MM.1S (cell line): ENCODE measurements around the gene GTF2IRD1.

Source experiments
- DNase-seq: peaks from one replicate; pipeline ENCODE4 v3.0.0-alpha.2; 2015
- H2AFZ ChIP-seq: fragments of 300-600 bp; sonication (generic); 2 replicates; pipeline ENCODE4 v1.6.0; 2016; ENCODE audit warnings: antibody characterized with exemption, low read length
- H3F3A ChIP-seq: fragments of 300-600 bp; sonication (generic); 2 replicates; pipeline ENCODE4 v1.6.1; 2016; ENCODE audit warnings: mild to moderate bottlenecking, antibody characterized with exemption, low read length, moderate library complexity, mixed read lengths; ENCODE audit not compliant: insufficient read depth
- H3K27ac ChIP-seq: fragments of 300-600 bp; sonication (generic); 2 replicates; pipeline ENCODE4 v1.5.1; 2016; ENCODE audit warnings: mild to moderate bottlenecking, low read length
- H3K27me3 ChIP-seq: fragments of 300-600 bp; sonication (generic); replicated peaks from 2 replicates; pipeline ENCODE4 v1.6.0; 2016; ENCODE audit warnings: low read length; ENCODE audit not compliant: insufficient read depth
- H3K36me3 ChIP-seq: fragments of 300-600 bp; sonication (generic); replicated peaks from 2 replicates; pipeline ENCODE4 v1.6.1; 2016; ENCODE audit warnings: mild to moderate bottlenecking, low read length, mixed read lengths; ENCODE audit not compliant: insufficient read depth
- H3K4me1 ChIP-seq: fragments of 300-600 bp; sonication (generic); 2 replicates; pipeline ENCODE4 v1.6.1; 2016; ENCODE audit warnings: low read length, mixed read lengths
- H3K4me2 ChIP-seq: fragments of 300-600 bp; sonication (generic); 2 replicates; pipeline ENCODE4 v1.6.0; 2016; ENCODE audit warnings: low read depth, low read length
- H3K4me3 ChIP-seq: fragments of 300-600 bp; sonication (generic); 2 replicates; pipeline ENCODE4 v1.5.1; 2016; ENCODE audit warnings: low read length, mixed read lengths
- H3K79me2 ChIP-seq: fragments of 300-600 bp; sonication (generic); 2 replicates; pipeline ENCODE4 v1.6.1; 2016; ENCODE audit warnings: mixed run types, low read length, mixed read lengths
- H3K9ac ChIP-seq: fragments of 300-600 bp; sonication (generic); 2 replicates; pipeline ENCODE4 v1.6.1; 2016; ENCODE audit warnings: low read length, mixed read lengths
- H3K9me2 ChIP-seq: fragments of 300-600 bp; sonication (generic); replicated peaks from 2 replicates; pipeline ENCODE4 v1.6.1; 2016; ENCODE audit warnings: mild to moderate bottlenecking, low read length, mixed read lengths; ENCODE audit not compliant: insufficient read depth
- H3K9me3 ChIP-seq: fragments of 300-600 bp; sonication (generic); replicated peaks from 2 replicates; pipeline ENCODE4 v1.6.1; 2016; ENCODE audit warnings: mild to moderate bottlenecking, low read length, mixed read lengths; ENCODE audit not compliant: insufficient read depth
- H4K20me1 ChIP-seq: fragments of 300-600 bp; sonication (generic); 2 replicates; pipeline ENCODE4 v1.6.1; 2016; ENCODE audit warnings: mild to moderate bottlenecking, low read length, moderate library complexity, mixed read lengths; ENCODE audit not compliant: insufficient read depth
- CTCF ChIP-seq: fragments of 300-600 bp; sonication (generic); IDR thresholded peaks from 2 replicates; pipeline ENCODE4 v1.5.1; 2016; ENCODE audit warnings: antibody characterized with exemption, low read length, mixed read lengths
- EZH2 ChIP-seq: fragments of 300-600 bp; sonication (generic); optimal IDR thresholded peaks from 2 replicates; pipeline ENCODE3; 2017; ENCODE audit warnings: low read depth, mild to moderate bottlenecking, antibody characterized with exemption, low read length, mixed read lengths
- EZH2phosphoT487 ChIP-seq: fragments of 300-600 bp; sonication (generic); IDR thresholded peaks from 2 replicates; pipeline ENCODE4 v1.6.1; 2018; ENCODE audit warnings: antibody characterized with exemption, low read length

Gene GTF2IRD1

GRCh38 chr7:74584160-74584954 lies 130.7 kb downstream of the GTF2IRD1 start:
- Histone ChIP-seq H3K9ac (no peak overlapping the region), H2AFZ (no peak overlapping the region), H3K27ac (no peak overlapping the region), H3F3A (no peaks in the 10 kb centered on the region), H3K4me3 (no peak overlapping the region), H3K79me2 (no peaks in the 10 kb centered on the region), H3K4me2 (no peak overlapping the region), H4K20me1 (no peaks in the 10 kb centered on the region), H3K4me1 (no peaks in the 10 kb centered on the region), H3K9me3 (no peaks in the 10 kb centered on the region), H3K27me3 (no peaks in the 10 kb centered on the region), H3K36me3 (no peaks in the 10 kb centered on the region), H3K9me2 (no peaks in the 10 kb centered on the region)
- no peak for TF ChIP-seq EZH2
- TF ChIP-seq CTCF, result no peak
- no peak for TF ChIP-seq EZH2phosphoT487
- DNase-seq, result no peak

- Histone ChIP-seq H3K4me1 (no peaks in the 10 kb centered on the region), H4K20me1 (no peaks in the 10 kb centered on the region), H3K4me2 (no peak overlapping the region), H3K9ac (no peak overlapping the region), H2AFZ (no peak overlapping the region), H3F3A (no peaks in the 10 kb centered on the region), H3K36me3 (no peaks in the 10 kb centered on the region), H3K79me2 (no peaks in the 10 kb centered on the region), H3K9me3 (no peaks in the 10 kb centered on the region), H3K27me3 (no peaks in the 10 kb centered on the region), H3K9me2 (no peaks in the 10 kb centered on the region), H3K27ac (no peak overlapping the region), H3K4me3 (no peak overlapping the region)
- no peak for TF ChIP-seq CTCF
- TF ChIP-seq EZH2, result no peak
- no peak for TF ChIP-seq EZH2phosphoT487
- no peak for DNase-seq
These were observed 132.1 kb downstream of the GTF2IRD1 start for GRCh38 chr7:74585844-74586243.

- Histone ChIP-seq H3K9me3 (no peaks in the 10 kb centered on the region), H3K4me1 (no peaks in the 10 kb centered on the region), H3K4me3 (no peak overlapping the region), H3K36me3 (no peaks in the 10 kb centered on the region), H2AFZ (no peak overlapping the region), H4K20me1 (no peaks in the 10 kb centered on the region), H3K79me2 (no peaks in the 10 kb centered on the region), H3K9me2 (no peaks in the 10 kb centered on the region), H3K9ac (no peak overlapping the region), H3K27ac (no peak overlapping the region), H3K27me3 (no peaks in the 10 kb centered on the region), H3K4me2 (no peak overlapping the region), H3F3A (no peaks in the 10 kb centered on the region)
- TF ChIP-seq CTCF, result no peak
- TF ChIP-seq EZH2phosphoT487, result no peak
- TF ChIP-seq EZH2, result no peak
- no peak for DNase-seq
These were observed 132.8 kb downstream of the GTF2IRD1 start for GRCh38 chr7:74586258-74587175.
